OCI-LY1 (cell line): ENCODE results near the gene RRP8.

Experiments used
- EZH2 ChIP-seq: fragments of 200-600 bp; sonication (generic), shearing (Covaris generic); IDR thresholded peaks from 2 replicates; pipeline ENCODE4 v1.8.0; 2017; ENCODE audit warnings: borderline replicate concordance, mixed run types, mild to moderate bottlenecking, antibody characterized with exemption, low read length, moderate library complexity, mixed read lengths
- TF ChIP-seq, protein P1 (sequence below): fragments of 200-600 bp; sonication (generic), shearing (Covaris generic); IDR thresholded peaks from 2 replicates; pipeline ENCODE4 v1.5.1; 2017; ENCODE audit warnings: mild to moderate bottlenecking, antibody characterized with exemption, low read length, moderate library complexity, mixed read lengths

DNA sequence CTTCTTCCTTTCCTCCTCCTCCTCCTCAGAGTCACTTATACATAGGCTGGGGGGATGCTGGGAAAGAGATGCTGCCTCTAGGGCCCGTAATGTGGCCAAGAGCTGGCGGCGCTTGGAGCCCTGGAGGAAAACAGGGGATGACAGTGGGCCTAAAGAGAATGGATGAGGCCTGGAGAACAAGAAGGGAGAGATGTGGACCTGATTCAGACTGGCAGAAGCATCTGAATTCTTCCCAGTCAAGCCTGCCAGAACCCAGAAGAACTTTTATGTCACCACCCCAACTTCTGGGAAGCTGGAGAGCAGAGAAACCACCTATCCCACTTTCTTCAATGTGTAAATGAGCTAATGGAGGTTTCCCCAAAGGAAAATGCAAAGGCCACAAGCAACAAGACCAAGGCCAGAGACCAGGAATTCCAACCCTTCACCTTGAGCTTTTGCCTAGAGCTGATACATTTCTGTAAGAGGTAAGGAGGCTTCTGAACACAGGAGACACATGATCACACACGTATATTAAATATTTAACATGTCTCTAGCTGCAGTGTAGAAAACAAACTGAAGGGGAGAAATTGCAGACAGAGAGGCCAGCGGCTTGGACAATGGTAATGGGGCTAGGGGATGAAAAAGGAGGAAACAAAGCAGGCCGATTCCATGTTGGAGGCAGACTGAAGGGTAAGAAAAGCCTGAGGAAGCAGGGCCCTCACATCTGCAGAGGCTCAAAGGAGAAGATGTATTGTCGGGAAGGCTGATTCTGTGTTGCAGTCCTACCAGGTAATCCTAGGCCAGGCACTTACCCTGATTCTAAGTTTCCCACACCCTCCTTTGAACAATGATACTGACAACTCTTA lies 1.1 kb downstream of the RRP8 start:
- TF ChIP-seq, protein P1, sequence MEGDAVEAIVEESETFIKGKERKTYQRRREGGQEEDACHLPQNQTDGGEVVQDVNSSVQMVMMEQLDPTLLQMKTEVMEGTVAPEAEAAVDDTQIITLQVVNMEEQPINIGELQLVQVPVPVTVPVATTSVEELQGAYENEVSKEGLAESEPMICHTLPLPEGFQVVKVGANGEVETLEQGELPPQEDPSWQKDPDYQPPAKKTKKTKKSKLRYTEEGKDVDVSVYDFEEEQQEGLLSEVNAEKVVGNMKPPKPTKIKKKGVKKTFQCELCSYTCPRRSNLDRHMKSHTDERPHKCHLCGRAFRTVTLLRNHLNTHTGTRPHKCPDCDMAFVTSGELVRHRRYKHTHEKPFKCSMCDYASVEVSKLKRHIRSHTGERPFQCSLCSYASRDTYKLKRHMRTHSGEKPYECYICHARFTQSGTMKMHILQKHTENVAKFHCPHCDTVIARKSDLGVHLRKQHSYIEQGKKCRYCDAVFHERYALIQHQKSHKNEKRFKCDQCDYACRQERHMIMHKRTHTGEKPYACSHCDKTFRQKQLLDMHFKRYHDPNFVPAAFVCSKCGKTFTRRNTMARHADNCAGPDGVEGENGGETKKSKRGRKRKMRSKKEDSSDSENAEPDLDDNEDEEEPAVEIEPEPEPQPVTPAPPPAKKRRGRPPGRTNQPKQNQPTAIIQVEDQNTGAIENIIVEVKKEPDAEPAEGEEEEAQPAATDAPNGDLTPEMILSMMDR, result no peak
- no peak for TF ChIP-seq EZH2
